NCI-H524 (cell line): ENCODE results near the gene RTBDN.

Experiments used
- DNase-seq, 2 experiments: peaks; one replicate each; lab custom pipeline; 2025; lab: John Stamatoyannopoulos, UW

RTBDN gene

DNA sequence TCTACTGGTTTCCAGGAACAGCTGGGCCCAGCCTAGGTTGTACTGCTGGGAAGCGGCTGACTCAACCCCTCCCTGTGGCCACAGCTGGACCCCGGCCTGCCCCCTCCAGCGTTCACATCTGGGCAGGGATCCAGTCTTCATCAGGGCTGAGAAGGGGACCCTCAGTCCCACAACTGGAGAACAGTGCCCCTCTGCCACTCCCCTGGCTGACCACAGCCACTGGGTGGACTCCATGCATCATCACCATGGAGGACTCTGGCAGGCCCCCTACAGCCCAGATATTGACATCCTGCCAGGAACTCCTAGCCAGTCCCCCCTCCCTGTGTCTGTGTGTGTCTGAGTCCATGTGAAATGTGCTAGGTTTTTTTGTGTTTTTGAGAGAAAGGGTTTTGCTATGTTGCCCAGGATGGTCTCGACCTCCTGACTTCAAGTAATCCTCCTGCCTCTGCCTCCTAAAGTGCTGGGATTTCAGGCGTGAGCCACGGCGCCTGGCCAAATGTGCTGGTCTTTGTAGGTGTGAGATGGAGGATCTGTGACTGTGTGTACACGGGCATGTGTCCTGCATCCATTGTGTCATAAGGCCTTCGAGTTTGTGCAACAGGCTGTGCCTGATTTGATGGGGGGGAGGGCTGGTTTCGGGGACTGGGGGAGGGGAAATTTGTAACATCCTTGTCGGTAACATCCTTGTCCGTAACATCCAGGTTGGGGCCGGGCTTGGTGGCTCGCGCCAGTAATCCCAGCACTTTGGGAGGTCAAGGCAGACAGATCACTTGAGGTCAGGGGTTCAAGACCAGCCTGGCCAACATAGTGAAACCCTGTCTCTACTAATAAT lies 55.0 kb downstream of the RTBDN start:
- peak; percentile 25 to 66 for DNase-seq

DNA sequence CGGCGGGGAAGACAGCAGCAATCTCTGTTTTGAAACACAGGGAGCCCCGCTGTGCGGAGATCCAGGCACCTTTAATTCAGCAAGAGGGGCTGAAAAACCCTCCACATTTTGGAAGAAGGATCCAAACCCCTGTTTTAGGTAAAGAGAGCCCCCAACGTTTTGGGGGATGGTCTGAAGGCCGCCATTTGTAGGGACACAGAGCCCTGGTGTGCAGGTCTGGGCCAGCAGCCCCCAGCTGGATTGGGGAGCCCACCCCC lies 55.5 kb downstream of the RTBDN start:
- no peak for DNase-seq

DNA sequence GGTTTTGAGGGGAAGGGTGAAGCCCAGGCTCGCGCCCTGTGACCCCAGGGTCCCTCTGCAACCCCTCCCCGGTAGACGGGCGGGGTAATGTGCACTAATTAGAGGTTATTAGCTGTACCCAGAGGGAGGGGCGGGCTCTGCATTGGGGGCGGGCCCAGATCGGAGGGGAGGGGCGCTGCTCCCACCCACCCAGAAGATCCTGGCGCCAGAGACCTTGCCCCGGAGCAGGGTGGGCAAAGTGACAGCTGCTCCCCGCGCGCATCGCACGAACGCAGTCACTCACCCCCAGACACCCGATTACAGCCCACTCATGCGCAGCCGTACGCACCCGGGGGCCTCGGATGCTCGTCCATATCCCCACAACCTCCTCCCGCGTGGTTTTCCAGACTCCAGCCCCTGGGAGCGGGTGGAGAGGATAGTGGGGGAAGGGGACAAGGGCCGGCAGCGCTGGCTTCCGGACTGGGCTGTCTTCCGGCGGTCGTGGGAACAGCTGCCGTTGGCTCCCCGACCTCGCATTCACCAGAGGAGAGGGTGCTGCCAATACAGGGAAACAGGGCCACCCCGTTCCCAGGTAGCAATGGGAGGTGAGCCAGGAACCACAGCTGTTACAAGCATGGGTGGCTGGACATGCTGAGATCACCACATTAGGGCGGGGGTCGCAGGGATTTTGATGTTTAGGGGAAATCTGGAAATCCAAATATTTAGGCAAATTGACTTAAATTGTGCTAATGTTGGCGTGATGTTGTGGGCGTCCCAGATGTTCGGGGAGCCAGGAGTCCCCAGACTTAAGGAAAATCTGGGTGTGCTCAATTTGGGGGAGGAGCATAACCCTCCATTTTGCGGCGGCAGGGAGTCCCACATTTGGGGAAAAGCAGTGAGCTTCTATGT lies 56.1 kb downstream of the RTBDN start:
- peak; percentile 87 to 92 for DNase-seq

DNA sequence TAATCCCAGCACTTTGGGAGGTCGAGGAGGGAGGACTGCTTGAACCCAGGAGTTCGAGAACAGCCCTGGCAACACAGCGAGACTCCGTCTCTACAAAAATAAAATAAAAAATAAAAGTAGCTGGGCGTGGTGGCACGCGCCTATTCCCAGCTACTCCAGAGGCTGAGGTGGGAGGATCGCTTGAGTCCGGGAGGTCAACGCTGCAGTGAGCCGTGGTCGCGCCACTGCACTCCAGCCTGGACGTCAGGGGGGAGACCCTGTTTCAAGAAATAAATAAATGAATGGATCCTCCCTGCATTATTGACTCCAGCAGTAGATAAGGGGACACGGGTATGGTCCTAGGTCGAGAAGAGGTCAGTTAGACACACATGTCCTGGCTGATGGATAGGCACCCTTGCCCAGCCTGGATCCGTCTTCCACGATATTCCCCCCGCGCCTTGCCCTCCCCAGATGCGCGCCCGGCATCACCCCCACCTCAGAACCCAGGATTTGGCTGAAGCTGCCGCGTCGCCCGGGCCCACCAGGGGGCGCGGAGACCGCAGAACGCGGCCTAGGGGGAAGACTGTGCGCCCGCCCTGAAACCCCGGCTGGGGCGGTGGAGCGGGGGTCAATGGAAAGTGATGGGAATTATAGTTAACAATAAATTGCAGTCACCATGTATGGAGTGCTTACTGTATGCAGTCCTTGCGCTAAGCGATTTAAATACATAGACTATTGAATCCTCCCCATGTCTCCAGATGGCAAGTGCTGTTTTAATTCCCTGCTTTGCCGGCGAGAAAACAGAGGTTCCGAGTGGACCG lies 57.0 kb downstream of the RTBDN start:
- peak; percentile 75 to 84 for DNase-seq
